GM21528 (cell line): Measurements from ENCODE around the gene AGPS.
"Not testable (repeated sequence)": the region's sequence is repeated elsewhere in the genome, so short reads cannot be mapped to it uniquely, and the experiment has no call there.

Experiments used
- ATAC-seq: cut with Tn5 transposase; IDR thresholded peaks from one replicate; pipeline ENCODE4 v1.9.1; 2021; ENCODE audit warnings: mild to moderate bottlenecking, moderate library complexity; ENCODE audit not compliant: unreplicated experiment, low FRiP score

The AGPS gene

GRCh38 chr2:177545981-177546585, 153.5 kb downstream of the AGPS start:
- no peak for ATAC-seq

- peak; percentile 90 for ATAC-seq
Measured at GRCh38 chr2:177547122-177547521, 154.5 kb downstream of the AGPS start.

GRCh38 chr2:177547772-177548171, 155.2 kb downstream of the AGPS start:
- ATAC-seq, result no peak

- no peak for ATAC-seq
Measured at GRCh38 chr2:177548636-177549035, 156.1 kb downstream of the AGPS start.

GRCh38 chr2:177549171-177549570, 156.6 kb downstream of the AGPS start:
- ATAC-seq, result no peak

- no peak for ATAC-seq
Measured at GRCh38 chr2:177550264-177551200, 158.0 kb downstream of the AGPS start.

GRCh38 chr2:177551360-177551759, 158.8 kb downstream of the AGPS start:
- not testable (repeated sequence) for ATAC-seq

GRCh38 chr2:177551989-177552421, 159.4 kb downstream of the AGPS start:
- ATAC-seq, result no peak

- peak; percentile 96 for ATAC-seq
Measured at GRCh38 chr2:177552422-177553175, 160.0 kb downstream of the AGPS start.

- no peak for ATAC-seq
Measured at GRCh38 chr2:177553176-177553884, 160.8 kb downstream of the AGPS start.

GRCh38 chr2:177554365-177554764, 161.8 kb downstream of the AGPS start:
- no peak for ATAC-seq

- no peak for ATAC-seq
Measured at GRCh38 chr2:177556153-177556552, 163.6 kb downstream of the AGPS start.

GRCh38 chr2:177557794-177558193, 165.2 kb downstream of the AGPS start:
- ATAC-seq, result no peak

- ATAC-seq, result no peak
Measured at GRCh38 chr2:177559638-177560037, 167.1 kb downstream of the AGPS start.

- no peak for ATAC-seq
Measured at GRCh38 chr2:177568390-177568789, 175.8 kb downstream of the AGPS start.

GRCh38 chr2:177568893-177569292, 176.3 kb downstream of the AGPS start:
- no peak for ATAC-seq

GRCh38 chr2:177572236-177572671, 179.7 kb downstream of the AGPS start:
- no peak for ATAC-seq

- no peak for ATAC-seq
Measured at GRCh38 chr2:177573120-177573519, 180.5 kb downstream of the AGPS start.

- ATAC-seq, result no peak
Measured at GRCh38 chr2:177574356-177574755, 181.8 kb downstream of the AGPS start.

GRCh38 chr2:177575358-177575757, 182.8 kb downstream of the AGPS start:
- no peak for ATAC-seq
